Measurements from ENCODE around the gene CTNND2.

- TF ChIP-seq CTCF (IDR thresholded peaks at IDR 0.05; ENCODE audit: low read depth, low read length, missing input control) (no peak), TAF1 (conservative IDR thresholded peaks at IDR 0.05) (no peak), NR2F2 (IDR thresholded peaks at IDR 0.05) (no peak), ATF3 (IDR thresholded peaks at IDR 0.05) (no peak), MAX (IDR thresholded peaks at IDR 0.05) (no peak), JUND (IDR thresholded peaks at IDR 0.05) (no peak), GABPA (IDR thresholded peaks at IDR 0.05 in 1 of 2, conservative IDR thresholded peaks at IDR 0.05 in 1 of 2) (no peak), FOXA2 (IDR thresholded peaks at IDR 0.05) (no peak), REST (IDR thresholded peaks at IDR 0.05) (no peak), RAD21 (IDR thresholded peaks at IDR 0.05) (no peak), SP1 (IDR thresholded peaks at IDR 0.05) (no peak), EGR1 (IDR thresholded peaks at IDR 0.05; ENCODE audit: low read depth in 2 of 2) (no peak), FOXA1 (IDR thresholded peaks at IDR 0.05) (no peak), RXRA (IDR thresholded peaks at IDR 0.05) (no peak)
These were observed 653.0 kb downstream of the CTNND2 start for GRCh38 chr5:11251247-11251646.
